HG02938 (cell line): ENCODE data around the gene CDC42BPA.
"Not testable (repeated sequence)": the region's sequence is repeated elsewhere in the genome, so short reads cannot be mapped to it uniquely, and the experiment has no call there.

ENCODE experiments used
- ATAC-seq: cut with Tn5 transposase; IDR thresholded peaks from one replicate; pipeline ENCODE4 v1.9.1; 2021; ENCODE audit warnings: mild to moderate bottlenecking, moderate library complexity; ENCODE audit not compliant: unreplicated experiment

The CDC42BPA gene

GRCh38 chr1:227263869-227264268 lies 54.4 kb downstream of the CDC42BPA start:
- ATAC-seq = no peak

GRCh38 chr1:227261501-227261900 lies 56.8 kb downstream of the CDC42BPA start:
- ATAC-seq = no peak

GRCh38 chr1:227260433-227260832 lies 57.9 kb downstream of the CDC42BPA start:
- ATAC-seq = no peak

DNA sequence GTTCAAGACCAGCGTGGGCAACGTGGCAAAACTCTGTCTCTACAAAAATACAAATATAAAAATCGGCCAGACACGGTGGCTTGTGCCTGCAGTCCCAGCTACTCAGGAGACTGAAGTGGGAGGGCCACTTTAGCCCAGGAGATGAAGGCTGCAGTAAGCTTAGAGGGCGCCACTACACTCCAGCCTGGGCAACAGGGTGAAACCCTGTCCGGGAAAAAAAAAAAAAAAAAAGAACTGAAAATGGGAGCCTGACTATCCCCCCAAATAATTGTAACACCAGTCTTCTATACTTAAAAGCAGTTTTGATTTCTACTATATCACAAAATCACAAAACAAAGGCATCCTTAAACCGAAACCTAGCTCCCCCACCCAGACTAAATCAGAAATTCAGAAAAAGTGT lies 60.3 kb downstream of the CDC42BPA start:
- no peak for ATAC-seq

GRCh38 chr1:227255086-227255732 lies 63.1 kb downstream of the CDC42BPA start:
- ATAC-seq = no peak

- ATAC-seq = no peak
Measured at GRCh38 chr1:227253065-227253464, 65.2 kb downstream of the CDC42BPA start.

DNA sequence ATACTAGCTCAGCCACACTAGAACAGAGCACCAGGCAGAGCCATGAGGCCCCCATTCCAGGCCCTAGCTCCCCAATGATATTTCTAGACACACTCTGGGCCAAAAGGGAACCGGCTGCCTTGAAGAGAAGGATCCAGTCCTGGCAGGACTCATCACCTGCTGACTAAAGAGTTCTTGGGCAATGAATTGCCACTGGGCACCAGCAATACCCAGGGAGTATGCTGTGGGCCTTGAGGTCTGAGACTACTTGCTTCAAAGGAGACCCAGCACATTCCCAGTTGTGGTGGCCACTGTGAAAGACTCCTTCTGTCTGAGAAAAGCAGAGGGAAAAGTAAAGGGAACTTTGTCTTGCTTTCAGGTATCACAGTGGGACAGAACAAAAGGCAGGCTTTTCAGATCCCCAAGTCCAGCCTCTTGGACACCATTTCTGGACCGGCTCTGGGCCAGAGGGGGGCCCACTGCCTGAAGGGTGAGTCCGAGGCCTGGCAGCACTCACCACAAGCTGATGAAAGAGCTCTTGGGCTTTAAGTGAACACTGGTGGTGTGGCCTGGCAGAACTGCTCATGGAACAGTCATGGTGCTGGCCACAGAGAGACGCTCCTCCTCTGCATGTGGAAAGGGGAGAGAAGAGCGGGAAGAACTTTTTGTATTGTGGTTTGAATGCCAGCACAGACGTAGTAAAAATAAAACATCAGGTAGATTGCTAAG lies 72.5 kb downstream of the CDC42BPA start:
- no peak for ATAC-seq

DNA sequence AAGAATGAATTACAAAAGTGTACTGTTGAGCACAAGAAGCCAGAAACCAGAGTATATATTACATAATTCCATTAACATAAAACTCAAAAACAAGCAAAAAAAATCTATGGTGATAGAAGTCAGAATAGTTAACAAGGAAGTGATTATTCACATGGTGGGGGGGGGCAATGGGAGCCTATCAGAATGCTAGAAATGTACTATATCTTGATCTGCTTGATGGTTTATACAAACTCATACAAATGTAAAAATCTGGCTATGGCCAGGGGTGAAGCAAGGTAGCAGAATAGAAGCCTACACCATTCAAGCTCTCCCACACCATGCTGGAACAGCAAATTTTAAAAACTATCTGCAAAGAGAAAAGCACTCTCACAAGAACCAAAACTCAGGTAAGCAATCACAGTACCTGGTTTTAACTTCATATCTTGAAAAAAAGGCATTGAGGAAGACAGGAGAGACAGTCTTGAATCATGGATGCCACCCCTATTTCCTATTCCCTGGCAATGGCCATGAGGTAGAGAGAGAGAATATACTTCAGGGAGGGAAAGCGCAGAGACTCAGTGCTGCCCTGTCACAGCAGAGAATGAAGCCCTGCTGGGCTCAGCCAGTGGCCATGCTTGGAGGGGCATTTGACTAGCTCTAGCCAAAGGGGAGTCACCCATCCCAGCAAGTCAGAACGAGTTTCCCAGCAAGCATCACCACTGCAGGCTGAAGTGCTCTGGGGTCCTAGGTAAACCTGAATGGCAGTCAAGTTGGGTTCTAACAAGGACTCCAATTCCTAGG lies 73.8 kb downstream of the CDC42BPA start:
- ATAC-seq = no peak

- no peak for ATAC-seq
Measured at GRCh38 chr1:227242811-227243682, 75.2 kb downstream of the CDC42BPA start.

- no peak for ATAC-seq
Measured at GRCh38 chr1:227240983-227241382, 77.3 kb downstream of the CDC42BPA start.

DNA sequence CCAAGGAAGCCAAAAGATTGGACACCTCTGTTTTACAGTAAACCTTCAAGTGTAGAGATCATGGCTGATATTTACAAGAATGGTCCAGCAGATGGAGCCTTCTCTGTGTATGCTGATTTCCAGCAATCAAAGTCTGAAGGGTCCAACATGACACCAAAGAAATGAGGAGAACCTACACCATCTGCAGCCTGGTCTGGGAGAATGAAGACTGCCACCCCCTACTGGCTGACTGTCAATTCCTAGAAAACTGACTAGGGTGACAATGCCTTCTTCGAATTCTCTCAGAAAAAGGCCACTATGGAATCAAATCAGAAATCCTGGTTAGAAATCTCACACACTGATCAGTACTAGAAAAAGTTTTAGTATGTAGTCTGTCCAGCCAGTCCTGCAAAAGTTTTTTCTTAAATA lies 83.3 kb downstream of the CDC42BPA start:
- no peak for ATAC-seq

GRCh38 chr1:227231128-227231527 lies 87.2 kb downstream of the CDC42BPA start:
- not testable (repeated sequence) for ATAC-seq

DNA sequence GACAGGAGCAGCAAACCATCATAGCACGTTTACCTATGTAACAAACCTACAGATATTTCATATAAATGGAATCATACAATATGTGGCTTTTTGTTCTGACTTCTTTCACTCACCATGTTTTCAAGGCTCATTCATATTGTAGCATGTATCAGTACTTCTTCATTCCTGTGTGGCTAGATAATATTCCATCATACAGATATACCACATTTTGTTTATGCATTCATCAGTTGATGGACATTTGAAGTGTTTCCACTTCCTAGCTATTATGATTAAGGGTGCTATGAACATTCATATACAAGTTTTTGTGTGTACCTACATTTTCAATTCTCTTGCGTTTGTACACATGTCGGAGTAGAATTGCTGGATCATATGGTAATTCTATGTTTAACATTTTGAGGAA lies 90.1 kb downstream of the CDC42BPA start:
- ATAC-seq = no peak

GRCh38 chr1:227227761-227228160 lies 90.5 kb downstream of the CDC42BPA start:
- no peak for ATAC-seq

DNA sequence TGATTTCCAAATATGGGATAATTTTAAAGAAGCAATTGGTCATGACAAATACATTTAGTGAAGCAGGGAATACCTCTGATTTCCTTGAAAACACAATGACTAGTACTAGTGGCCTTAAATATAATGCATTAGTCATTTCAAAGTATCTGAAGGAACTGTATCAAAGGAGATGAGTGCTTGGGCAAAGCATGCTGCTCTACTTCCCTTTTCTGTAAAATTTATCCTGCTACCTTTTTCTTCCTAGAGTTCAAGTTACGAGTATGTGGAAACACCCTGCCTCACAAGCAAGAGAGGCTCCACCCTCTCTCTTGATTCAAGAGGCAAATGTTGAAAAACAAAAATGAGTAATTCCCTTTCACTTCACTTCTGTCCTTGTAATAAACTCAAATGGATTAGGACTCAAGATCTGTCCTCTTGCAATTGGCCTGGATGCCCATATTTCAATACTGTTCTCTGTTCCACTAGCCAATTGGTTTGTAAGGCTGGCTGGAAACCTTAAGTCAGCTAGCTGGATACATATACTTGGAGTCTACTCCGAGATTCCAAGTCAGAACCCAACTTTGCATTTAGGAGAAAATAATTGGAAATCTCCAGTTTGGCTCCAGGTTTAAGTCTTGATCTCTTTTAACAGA lies 92.5 kb downstream of the CDC42BPA start:
- no peak for ATAC-seq

- no peak for ATAC-seq
Measured at GRCh38 chr1:227223171-227223806, 95.0 kb downstream of the CDC42BPA start.

DNA sequence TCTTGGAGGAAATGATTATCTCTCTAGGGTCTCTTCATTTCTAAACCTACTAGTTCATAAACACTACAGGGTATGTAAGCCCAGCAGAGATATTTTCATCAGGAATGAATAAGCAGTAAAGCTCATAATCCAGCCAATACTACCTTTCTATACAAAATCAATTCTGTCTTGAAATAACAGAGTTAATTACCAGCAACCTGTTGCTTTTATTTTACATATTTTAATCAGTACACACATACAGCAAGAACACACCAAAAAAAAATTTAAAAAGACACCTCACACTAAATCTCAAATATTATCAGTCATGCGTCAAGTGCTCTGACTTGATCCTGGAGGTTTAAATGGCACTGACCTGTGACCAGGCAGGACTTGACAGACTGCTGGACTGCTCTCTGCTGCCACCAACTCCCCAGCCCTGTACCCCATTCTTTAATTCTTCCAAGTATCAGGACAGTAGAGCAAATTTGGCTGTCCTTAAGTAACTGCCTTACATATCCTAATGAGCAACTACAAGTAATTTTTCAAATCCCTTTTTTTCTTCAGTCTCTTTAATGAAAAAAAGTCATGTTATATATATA lies 98.5 kb downstream of the CDC42BPA start:
- ATAC-seq = no peak

DNA sequence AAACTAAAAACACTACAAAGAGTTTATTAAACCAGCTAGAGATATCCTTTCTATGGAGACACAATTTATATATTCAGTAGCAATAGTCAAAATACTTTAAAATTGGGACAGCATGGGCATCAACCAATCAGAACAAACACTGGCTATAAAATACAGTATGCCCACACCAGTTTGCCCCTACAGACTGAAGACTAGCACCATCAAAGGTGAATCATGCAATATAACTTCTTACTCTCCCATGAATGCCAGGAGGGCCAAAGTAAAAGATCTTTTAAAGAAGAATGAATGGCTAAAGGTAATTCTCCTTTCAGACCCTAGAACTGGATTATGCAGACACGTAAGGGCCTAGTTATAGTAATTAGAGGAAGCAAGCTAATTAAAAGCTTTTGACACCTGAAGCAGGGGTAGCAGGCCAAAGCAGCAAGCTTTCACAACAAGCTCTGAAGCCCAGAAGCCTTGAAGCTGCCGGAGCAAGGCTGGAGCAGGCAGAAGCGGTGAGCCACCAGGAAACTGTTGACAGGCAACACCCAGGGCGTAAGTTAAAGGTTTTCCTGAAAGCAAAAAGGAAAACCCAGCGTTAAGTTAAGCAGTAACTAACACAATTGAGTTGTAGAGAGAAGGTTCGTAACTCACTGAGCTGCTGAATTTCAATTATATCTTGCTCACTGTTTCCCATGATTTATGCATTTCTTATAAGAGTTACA lies 99.3 kb downstream of the CDC42BPA start:
- ATAC-seq = no peak
